IMR-90 (cell line): ENCODE results near the gene ZBTB39. TPM values are rescaled to one million over a fixed set of nuclear protein-coding genes. Genes with fewer than 3 reads are reported as not detected.

Source experiments
- ATAC-seq: fragments of 200-7000 bp; cut with Tn5 transposase; 2 replicates; pipeline ENCODE4 v1.9.1; 2020; ENCODE audit warnings: low read depth, mild to moderate bottlenecking, moderate library complexity
- BruUV-seq: library from RNA; stranded (reverse); fragments of 400-500 nt; replicated peaks from 2 replicates; lab custom pipeline; 2021; lab: Mats Ljungman, UMichigan
- CTCF ChIA-PET: fragments of 300-600 bp; formaldehyde crosslinking; extraction: SDS; loops from one replicate; lab custom pipeline; 2021; ENCODE audit warnings: antibody characterized with exemption; lab: Yijun Ruan, JAX
- POLR2A ChIA-PET: fragments of 300-600 bp; sonication (Branson Sonifier 250); formaldehyde crosslinking; loops from one replicate; lab custom pipeline; 2022; ENCODE audit warnings: antibody characterized with exemption; ENCODE audit not compliant: unreplicated experiment; lab: Charles Lee
- DNase-seq: peaks from one replicate; pipeline ENCODE4 v3.0.0; 2013
- H2AFZ ChIP-seq: replicated peaks from 2 replicates; pipeline ENCODE3; 2013; ENCODE audit warnings: low read length, mild to moderate bottlenecking; ENCODE audit not compliant: poor library complexity
- H2AK5ac ChIP-seq: 2 replicates; pipeline ENCODE4 v1.6.1; 2013; ENCODE audit warnings: low read depth, low read length, inconsistent platforms
- H2AK9ac ChIP-seq: replicated peaks from 2 replicates; pipeline ENCODE3; 2013; ENCODE audit warnings: mild to moderate bottlenecking, low read depth, low read length, moderate library complexity; ENCODE audit not compliant: poor library complexity
- H2BK120ac ChIP-seq: 2 replicates; pipeline ENCODE4 v1.6.1; 2013; ENCODE audit warnings: low read depth, low read length, inconsistent platforms
- H2BK15ac ChIP-seq: 3 replicates; pipeline ENCODE4 v1.6.1; 2013; ENCODE audit warnings: low read depth, low read length, inconsistent platforms
- H2BK20ac ChIP-seq: 2 replicates; pipeline ENCODE4 v1.6.1; 2013; ENCODE audit warnings: low read depth, mild to moderate bottlenecking, inconsistent platforms, low read length, moderate library complexity
- H2BK5ac ChIP-seq: 2 replicates; pipeline ENCODE4 v1.6.1; 2013; ENCODE audit warnings: mild to moderate bottlenecking, low read depth, low read length, inconsistent platforms; ENCODE audit not compliant: poor library complexity, severe bottlenecking
- H3K14ac ChIP-seq: replicated peaks from 2 replicates; pipeline ENCODE4 v1.6.1; 2013; ENCODE audit warnings: low read depth, low read length, inconsistent platforms
- H3K18ac ChIP-seq: 2 replicates; pipeline ENCODE4 v1.6.1; 2013; ENCODE audit warnings: low read depth, low read length, control low read depth
- H3K23ac ChIP-seq: 2 replicates; pipeline ENCODE4 v1.6.1; 2013; ENCODE audit warnings: low read depth, low read length, inconsistent platforms
- H3K27ac ChIP-seq: 2 replicates; pipeline ENCODE4 v1.5.1; 2013; ENCODE audit warnings: mild to moderate bottlenecking, control low read depth, low read length; ENCODE audit not compliant: insufficient read depth
- H3K27me3 ChIP-seq: 2 replicates; pipeline ENCODE4 v1.6.1; 2013; ENCODE audit warnings: low read length; ENCODE audit not compliant: control insufficient read depth, insufficient read depth
- H3K36me3 ChIP-seq: 2 replicates; pipeline ENCODE4 v1.6.1; 2013; ENCODE audit warnings: low read length, mixed read lengths; ENCODE audit not compliant: control insufficient read depth, insufficient read depth
- H3K4ac ChIP-seq: 2 replicates; pipeline ENCODE4 v1.6.1; 2013; ENCODE audit warnings: low read depth, low read length, inconsistent platforms
- H3K4me1 ChIP-seq: 2 replicates; pipeline ENCODE4 v1.6.1; 2013; ENCODE audit warnings: low read length, mixed read lengths; ENCODE audit not compliant: control insufficient read depth, insufficient read depth
- H3K4me2 ChIP-seq: 2 replicates; pipeline ENCODE4 v1.6.1; 2013; ENCODE audit warnings: low read depth, mild to moderate bottlenecking, control low read depth, low read length, moderate library complexity
- H3K4me3 ChIP-seq: 2 replicates; pipeline ENCODE4 v1.5.1; 2013; ENCODE audit warnings: low read depth, mild to moderate bottlenecking, control low read depth, low read length, moderate library complexity; ENCODE audit not compliant: insufficient read depth
- H3K56ac ChIP-seq: 2 replicates; pipeline ENCODE4 v1.6.1; 2013; ENCODE audit warnings: low read length, inconsistent platforms; ENCODE audit not compliant: insufficient read depth; ENCODE audit errors: extremely low read depth
- H3K79me1 ChIP-seq, 2 experiments: 2 replicates each; pipeline ENCODE4 v1.6.1; 2013; ENCODE audit warnings: low read length in 2 of 2, inconsistent platforms in 1 of 2, low read depth in 1 of 2
- H3K9ac ChIP-seq: 2 replicates; pipeline ENCODE4 v1.6.1; 2013; ENCODE audit warnings: low read depth, low read length, control low read depth
- H3K9me1 ChIP-seq: 2 replicates; pipeline ENCODE4 v1.6.1; 2013; ENCODE audit warnings: low read length, inconsistent platforms; ENCODE audit not compliant: insufficient read depth
- H3K9me3 ChIP-seq: 2 replicates; pipeline ENCODE4 v1.6.1; 2013; ENCODE audit warnings: low read length; ENCODE audit not compliant: control insufficient read depth, insufficient read depth
- H4K20me1 ChIP-seq: 2 replicates; pipeline ENCODE4 v1.6.1; 2013; ENCODE audit warnings: low read length, inconsistent platforms; ENCODE audit not compliant: insufficient read depth
- H4K5ac ChIP-seq: 2 replicates; pipeline ENCODE4 v1.6.1; 2013; ENCODE audit warnings: mild to moderate bottlenecking, low read depth, low read length, control low read depth
- H4K8ac ChIP-seq, 2 experiments: 2 replicates each; pipeline ENCODE4 v1.6.1; 2013; ENCODE audit warnings: low read depth in 2 of 2, low read length in 2 of 2, control low read depth in 1 of 2, inconsistent platforms in 1 of 2
- H4K91ac ChIP-seq: 2 replicates; pipeline ENCODE4 v1.6.1; 2013; ENCODE audit warnings: low read depth, low read length, inconsistent platforms; ENCODE audit not compliant: insufficient read depth
- BHLHE40 ChIP-seq: fragments of 150-350 bp; IDR thresholded peaks from 2 replicates; pipeline ENCODE4 v1.6.1; 2016; ENCODE audit warnings: mild to moderate bottlenecking, low read depth, low read length
- CEBPB ChIP-seq: IDR thresholded peaks from 2 replicates; pipeline ENCODE4 v1.6.1; 2012; ENCODE audit warnings: low read depth, low read length, improper control_type of control experiment
- CHD1 ChIP-seq: IDR thresholded peaks from 2 replicates; pipeline ENCODE4 v1.6.1; 2012; ENCODE audit warnings: low read depth, low read length, improper control_type of control experiment
- ELK1 ChIP-seq: fragments of 150-350 bp; IDR thresholded peaks from 2 replicates; pipeline ENCODE4 v1.6.1; 2016; ENCODE audit warnings: low read depth, mild to moderate bottlenecking, low read length, moderate library complexity, borderline replicate concordance
- FOS ChIP-seq: fragments of 150-350 bp; IDR thresholded peaks from 2 replicates; pipeline ENCODE4 v1.6.1; 2016; ENCODE audit warnings: low read depth, low read length
- MAFK ChIP-seq: IDR thresholded peaks from 2 replicates; pipeline ENCODE4 v1.6.1; 2012; ENCODE audit warnings: low read depth, low read length, improper control_type of control experiment
- MAZ ChIP-seq: IDR thresholded peaks from 2 replicates; pipeline ENCODE4 v1.6.1; 2012; ENCODE audit warnings: low read depth, mild to moderate bottlenecking, low read length, improper control_type of control experiment, moderate library complexity, borderline replicate concordance
- MXI1 ChIP-seq: IDR thresholded peaks from 2 replicates; pipeline ENCODE4 v1.6.1; 2012; ENCODE audit warnings: low read depth, mild to moderate bottlenecking, low read length, moderate library complexity, borderline replicate concordance
- NFE2L2 ChIP-seq: fragments of 150-350 bp; IDR thresholded peaks from 2 replicates; pipeline ENCODE4 v1.6.1; 2016; ENCODE audit warnings: low read depth, mild to moderate bottlenecking, low read length
- POLR2A ChIP-seq: IDR thresholded peaks from 2 replicates; pipeline ENCODE4 v1.6.1; 2012; ENCODE audit warnings: mild to moderate bottlenecking, low read depth, low read length
- RAD21 ChIP-seq: IDR thresholded peaks from 2 replicates; pipeline ENCODE4 v1.6.1; 2012; ENCODE audit warnings: low read length, improper control_type of control experiment
- RCOR1 ChIP-seq: IDR thresholded peaks from 2 replicates; pipeline ENCODE4 v1.6.1; 2012; ENCODE audit warnings: mild to moderate bottlenecking, low read length, improper control_type of control experiment; ENCODE audit not compliant: insufficient replicate concordance
- RFX5 ChIP-seq: IDR thresholded peaks from 2 replicates; pipeline ENCODE4 v1.8.0; 2012; ENCODE audit warnings: low read depth, mild to moderate bottlenecking, low read length, moderate library complexity
- SMC3 ChIP-seq: fragments of 150-350 bp; IDR thresholded peaks from 2 replicates; pipeline ENCODE4 v1.6.1; 2016; ENCODE audit warnings: low read depth, mild to moderate bottlenecking, antibody characterized with exemption, low read length, moderate library complexity
- USF2 ChIP-seq: fragments of 150-350 bp; IDR thresholded peaks from 2 replicates; pipeline ENCODE4 v1.6.1; 2017; ENCODE audit warnings: mild to moderate bottlenecking, antibody characterized with exemption, low read length, low read depth
- WGBS, 2 experiments: methylation state at CpG; one replicate each; pipeline versions ENCODE4 v1.1.5 to v1.1.7; 2013; ENCODE audit warnings: missing lambda C conversion rate in 2 of 2; ENCODE audit not compliant: insufficient read length in 1 of 2; ENCODE audit errors: extremely low coverage in 2 of 2; 5-methylcytosine and 5-hydroxymethylcytosine counted together
- dilution Hi-C: fragments of 300-500 bp; cut with HindIII; formaldehyde crosslinking; loops from one replicate; pipeline ENCODE4 v1.14.3; 2018; ENCODE audit warnings: low sequenced_read_pairs; ENCODE audit not compliant: unreplicated experiment
- in situ Hi-C: fragments of 300-500 bp; cut with MboI; formaldehyde crosslinking; loops from 3 replicates; pipeline ENCODE4 v1.14.3; 2019; ENCODE audit warnings: low sequenced_read_pairs, inconsistent platforms, mixed read lengths
- intact Hi-C: fragments of 100-400 bp; cut with micrococcal nuclease; formaldehyde crosslinking; loops from 2 replicates; pipeline ENCODE4 v1.10.0; 2022
- polyA plus RNA-seq, 3 experiments: library from polyadenylated mRNA; depleted of rRNA; stranded (reverse); fragments of >200 nt; gene quantifications; 2 replicates each; pipeline ENCODE4 v1.2.3, GENCODE V29; 2012; ENCODE audit warnings: low replicate concordance in 1 of 3
- total RNA-seq: library from RNA; depleted of rRNA; stranded (reverse); fragments of >200 nt; gene quantifications from 2 replicates; pipeline ENCODE4 v1.2.3, GENCODE V29; 2012

Gene ZBTB39
- total and polyA plus RNA-seq, 2 of the 4 experiments (the other 2 are of a cell fraction), result 4.0 to 5.2 TPM

- no peak for TF ChIP-seq MXI1
These were observed 9.4 kb downstream of the ZBTB39 start (continued) for GRCh38 chr12:56996793-56997545.

GRCh38 chr12:56995930-56996496 lies 10.3 kb downstream of the ZBTB39 start:
- Histone ChIP-seq H3K4me3 (no peak overlapping the region), H2BK5ac (no peak overlapping the region), H2BK20ac (no peak overlapping the region), H3K9me1 (peaks cover 13% of the 10 kb centered on the region), H2BK120ac (no peak overlapping the region), H3K4me1 (no peaks in the 10 kb centered on the region; the same call in 1 of the 2 replicates), H3K9me3 (no peaks in the 10 kb centered on the region), H3K4me2 (no peak overlapping the region), H3K23ac (no peak overlapping the region), H2AK9ac (no peak overlapping the region), H2BK15ac (no peak overlapping the region), H2AK5ac (no peak overlapping the region), H3K9ac (no peak overlapping the region), H3K14ac (no peak overlapping the region), H4K91ac (no peak overlapping the region), H4K5ac (no peak overlapping the region), H3K4ac (no peak overlapping the region), H4K20me1 (peaks cover 25% of the 10 kb centered on the region), H3K27ac (no peak overlapping the region), H3K36me3 (peaks cover 23% of the 10 kb centered on the region), H2AFZ (no peak overlapping the region), H3K27me3 (no peaks in the 10 kb centered on the region), H3K18ac (no peak overlapping the region), H3K79me1 (peaks cover 6 to 32% of the 10 kb centered on the region in 2 experiments; a peak in 3 of 4 replicates), H4K8ac (no peak overlapping the region), H3K56ac (no peak overlapping the region)
- ChIA-PET CTCF (no interaction called here), POLR2A (no interaction called here)
- BruUV-seq, result no TSS peak
- DNase-seq, result no peak
- in situ Hi-C loops (loop anchor here (25.0 kb wide), 1 partner anchor 484 kb away; the partner anchor contains the start of gene RBMS2), dilution Hi-C loops (no loop called here), intact Hi-C loops (no loop called here)
- WGBS, 2 experiments, result 100% methylated on average over 9 of the region's 11 CpGs; no CpG with 5 or more reads in 1 of the 2 experiments
- ATAC-seq, result no peak
- TF ChIP-seq CEBPB, result no peak
- no peak for TF ChIP-seq RCOR1
- no peak for TF ChIP-seq MXI1
- TF ChIP-seq RFX5, result no peak
- no peak for TF ChIP-seq ELK1
- TF ChIP-seq BHLHE40, result no peak
- no peak for TF ChIP-seq NFE2L2
- no peak for TF ChIP-seq POLR2A
- TF ChIP-seq RAD21, result no peak
- no peak for TF ChIP-seq FOS
- no peak for TF ChIP-seq MAZ
- no peak for TF ChIP-seq SMC3
- TF ChIP-seq USF2, result no peak
- TF ChIP-seq MAFK, result no peak
- no peak for TF ChIP-seq CHD1
